HG03565 (cell line): ENCODE data around the gene NNT.

ENCODE experiments used
- ATAC-seq: cut with Tn5 transposase; IDR thresholded peaks from one replicate; pipeline ENCODE4 v1.9.1; 2021; ENCODE audit warnings: mild to moderate bottlenecking, moderate library complexity; ENCODE audit not compliant: unreplicated experiment

Gene NNT

DNA sequence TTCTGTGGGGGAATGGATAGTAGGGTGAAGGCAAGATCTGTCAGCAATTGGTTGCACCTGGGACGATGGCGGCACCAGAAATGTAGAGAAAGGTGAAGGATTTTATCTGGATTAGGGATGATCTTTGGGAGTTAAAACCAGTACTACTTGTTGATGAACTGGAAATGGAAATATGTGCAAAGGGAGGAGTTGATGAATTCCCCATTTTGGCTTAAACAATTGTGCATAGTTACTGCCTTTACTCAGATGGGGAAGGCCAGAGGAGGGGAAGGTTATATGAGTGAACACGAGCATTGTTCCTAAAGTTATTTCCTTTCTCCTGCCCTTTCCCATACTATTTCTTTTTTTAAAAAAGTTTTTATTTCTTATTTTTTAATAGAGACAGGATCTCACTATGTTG, 19.1 kb downstream of the NNT start:
- no peak for ATAC-seq

DNA sequence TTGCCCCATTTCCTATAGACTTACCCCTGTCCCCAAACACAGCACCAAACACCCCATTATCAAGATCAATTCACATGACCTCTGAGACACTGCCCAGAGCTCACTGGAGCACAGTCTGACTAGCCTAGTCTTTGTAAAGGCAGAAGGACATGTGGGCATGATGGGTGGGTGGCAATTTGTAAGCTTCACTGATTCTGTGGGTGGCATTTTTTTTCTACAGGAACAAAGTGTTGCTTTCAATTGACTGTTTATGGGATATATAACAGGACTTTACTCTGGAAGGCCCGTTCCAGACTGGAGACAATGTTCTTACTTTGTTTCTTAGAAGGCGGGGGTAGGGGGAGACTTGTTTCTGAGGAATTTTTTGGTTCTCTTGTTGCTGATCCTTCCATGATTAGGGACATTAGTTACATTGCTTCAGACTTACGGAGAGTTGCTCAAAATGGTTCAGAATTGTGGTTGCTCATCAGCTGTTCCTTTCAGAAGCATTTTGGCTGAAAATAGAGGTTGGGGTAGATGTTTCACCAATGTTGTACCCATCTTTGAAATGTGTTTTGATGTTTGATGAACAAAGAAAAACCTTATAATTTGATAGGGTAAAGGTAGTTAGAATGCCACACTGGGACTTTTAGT, 20.2 kb downstream of the NNT start:
- ATAC-seq = no peak

DNA sequence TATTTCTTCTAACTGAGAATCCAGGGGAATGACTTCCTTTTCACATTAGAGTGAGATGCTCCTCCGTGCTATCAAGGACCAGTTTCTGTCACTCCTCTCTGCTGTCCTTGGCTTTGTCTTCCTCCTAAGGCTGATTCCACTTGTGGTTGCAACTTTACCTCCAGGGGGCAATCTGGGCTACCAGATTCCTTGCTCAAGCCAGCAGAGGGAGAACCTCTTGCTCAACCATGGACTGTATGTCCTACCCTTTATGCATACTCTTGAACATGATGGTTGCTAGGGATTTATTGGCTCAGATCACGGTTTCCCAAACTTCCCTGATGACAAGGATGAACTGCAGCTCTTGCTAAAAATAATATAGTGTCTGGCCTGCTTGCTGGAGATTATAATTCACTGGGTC, 24.0 kb downstream of the NNT start:
- ATAC-seq = no peak

DNA sequence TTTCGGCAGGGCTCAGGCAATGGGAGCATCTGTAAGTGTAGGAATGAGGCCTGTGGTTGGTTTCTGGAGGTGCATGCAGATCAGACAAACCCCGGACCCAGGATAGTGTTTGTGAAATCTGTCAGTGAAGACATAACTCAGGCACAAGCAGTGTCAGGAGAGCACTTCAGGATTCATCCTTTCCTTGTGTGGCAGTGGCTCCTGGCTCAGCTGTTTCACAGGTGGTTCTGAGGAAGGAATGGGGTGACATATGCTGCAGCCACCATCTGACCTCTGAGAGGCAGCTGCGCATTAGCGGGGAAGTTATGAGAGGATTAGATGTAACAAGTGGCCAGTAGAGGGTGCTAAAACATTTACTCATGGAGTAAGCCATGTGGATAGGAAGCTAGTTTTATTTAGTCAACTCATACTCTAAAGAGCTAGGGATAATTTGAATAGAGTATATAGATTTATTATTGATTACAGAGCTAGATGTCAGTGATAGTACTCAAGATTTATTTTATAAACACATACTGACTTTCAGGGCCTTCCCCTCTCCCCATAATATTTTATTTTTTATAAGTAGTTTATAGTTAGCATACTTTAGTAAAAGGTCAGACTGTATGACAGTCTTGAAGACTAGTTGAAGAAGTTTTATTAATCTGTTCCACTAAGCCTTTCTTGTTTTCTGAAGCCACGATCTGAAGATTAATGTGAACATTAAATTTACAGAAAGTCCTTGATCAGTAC, 28.4 kb downstream of the NNT start:
- peak; percentile 90 for ATAC-seq

DNA sequence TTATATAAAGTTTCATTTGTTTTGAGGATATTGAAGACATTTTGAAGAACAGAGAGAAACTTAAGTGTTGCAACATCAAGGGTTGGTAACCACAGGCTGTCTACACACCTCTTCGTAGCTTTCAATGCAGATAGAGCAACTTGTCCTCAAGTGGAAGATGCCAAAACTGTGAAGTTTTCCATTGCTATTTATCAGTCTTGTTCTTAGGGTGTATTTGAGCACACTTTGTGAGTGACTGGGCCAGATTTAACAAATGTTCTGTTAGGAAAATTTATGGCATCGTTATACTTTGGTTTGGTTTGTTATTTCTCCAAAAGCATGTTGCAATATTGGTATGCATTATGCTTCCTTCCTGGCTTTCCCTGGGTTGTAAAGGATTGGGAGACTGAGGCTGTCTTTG, 31.6 kb downstream of the NNT start:
- ATAC-seq = no peak

DNA sequence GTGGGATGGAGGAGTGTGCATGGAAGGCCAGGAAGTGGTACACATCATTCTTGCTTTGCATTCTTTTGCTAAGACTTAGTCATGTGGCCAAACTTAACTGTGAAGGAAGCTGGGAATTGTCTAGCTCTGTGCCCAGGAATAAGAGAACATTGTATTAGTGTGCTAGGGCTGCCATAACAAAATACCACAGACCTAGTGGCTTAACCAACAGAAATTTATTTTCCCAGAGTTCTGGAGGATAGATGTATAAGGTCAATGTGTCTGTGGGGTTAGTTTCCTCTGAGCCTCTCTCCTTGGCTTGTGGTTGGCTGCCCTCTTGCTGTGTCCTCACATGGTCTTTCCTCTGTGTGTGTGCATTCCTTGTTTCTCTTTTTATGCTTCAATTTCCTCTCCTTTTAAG, 32.4 kb downstream of the NNT start:
- ATAC-seq = no peak

DNA sequence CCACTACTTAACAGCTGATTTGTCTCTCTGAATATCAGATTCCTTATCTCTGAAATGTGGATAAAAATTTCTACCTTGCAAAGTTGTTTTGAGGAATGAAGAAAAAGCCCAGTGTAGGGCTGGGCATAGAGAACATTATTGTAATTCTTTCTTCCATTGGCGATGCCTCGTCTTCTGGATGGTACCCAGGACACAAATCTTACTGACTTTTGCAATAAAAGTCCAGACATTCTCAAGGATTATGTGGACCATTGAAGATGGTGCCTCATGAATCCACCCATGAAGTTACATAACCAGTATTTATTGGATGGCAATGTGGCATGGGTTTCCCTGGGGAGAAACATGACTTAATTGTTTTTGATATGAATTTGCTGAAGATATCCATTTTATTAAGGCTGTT, 33.1 kb downstream of the NNT start:
- ATAC-seq = no peak

DNA sequence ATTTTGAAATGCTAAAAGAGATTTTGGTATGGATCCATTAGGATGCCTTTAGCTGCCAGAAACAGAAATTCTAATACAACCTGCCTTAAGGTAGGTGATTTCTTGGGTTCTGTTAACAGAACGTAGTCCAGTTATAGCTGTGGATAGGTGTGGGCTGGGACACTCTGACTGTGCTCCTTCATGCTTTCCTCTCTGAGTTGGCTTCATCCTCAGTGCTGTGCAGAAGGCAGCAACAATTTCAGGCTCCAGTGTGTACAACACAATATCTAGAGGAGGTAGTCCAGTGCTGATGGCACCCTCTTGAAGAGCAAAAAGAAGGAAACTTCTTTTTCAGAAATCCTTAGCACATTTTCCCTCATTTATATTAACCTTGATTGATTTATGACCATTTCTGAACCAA, 34.4 kb downstream of the NNT start:
- no peak for ATAC-seq

DNA sequence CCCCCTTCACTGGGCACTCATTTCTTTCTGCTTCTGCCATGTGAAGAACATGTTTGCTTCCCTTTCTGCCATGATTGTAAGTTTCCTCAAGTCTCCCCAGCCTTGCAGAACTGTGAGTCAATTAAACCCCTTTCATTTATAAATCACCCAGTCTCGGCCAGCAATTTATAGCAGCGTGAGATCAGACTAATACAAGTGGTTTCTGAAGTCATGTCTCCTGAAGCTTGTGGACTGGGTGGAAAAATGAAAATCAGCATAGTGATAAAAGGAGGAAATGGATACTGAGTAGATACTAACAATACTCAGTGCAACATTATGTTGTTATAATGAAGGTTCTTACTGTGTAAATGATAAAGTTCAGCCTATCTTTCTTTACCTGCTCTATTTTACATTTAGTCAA, 35.1 kb downstream of the NNT start:
- no peak for ATAC-seq

DNA sequence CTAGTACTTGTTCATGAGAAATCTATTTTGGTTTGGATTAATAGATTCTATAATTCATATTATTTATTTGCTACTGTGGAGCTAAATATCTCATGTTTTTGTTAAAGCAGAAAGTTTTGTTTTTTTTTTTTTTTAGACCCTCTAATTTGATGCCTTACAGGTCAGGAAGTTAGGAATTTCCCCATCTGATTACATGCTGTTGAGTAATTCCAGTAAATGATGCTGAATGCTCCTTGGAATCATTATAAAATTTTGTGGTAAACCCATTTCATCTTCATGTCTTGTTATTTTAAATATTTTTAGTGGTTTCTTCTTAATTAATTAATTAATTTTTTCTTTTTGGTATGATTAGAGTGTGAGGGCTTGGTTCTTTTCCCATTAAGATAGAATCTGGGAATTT, 35.6 kb downstream of the NNT start:
- no peak for ATAC-seq

DNA sequence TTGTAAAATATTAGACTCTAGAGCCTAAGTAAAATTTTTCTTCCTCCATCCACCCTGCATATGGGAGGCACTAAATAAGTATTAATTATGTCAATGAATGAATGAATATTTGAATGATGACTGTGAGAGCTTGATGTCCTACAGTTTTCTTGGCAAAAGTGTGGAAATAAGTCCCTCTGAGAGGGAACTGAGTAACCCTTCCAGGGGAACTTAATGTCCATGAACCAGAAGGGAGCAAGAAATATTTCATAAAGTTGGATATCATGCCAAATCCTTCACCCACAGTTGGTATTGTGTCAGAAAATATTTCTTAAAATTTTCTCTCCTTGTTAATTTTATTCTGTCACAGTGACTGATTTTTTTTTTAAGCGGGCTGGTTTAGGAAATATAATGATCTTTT, 36.6 kb downstream of the NNT start:
- ATAC-seq = no peak

DNA sequence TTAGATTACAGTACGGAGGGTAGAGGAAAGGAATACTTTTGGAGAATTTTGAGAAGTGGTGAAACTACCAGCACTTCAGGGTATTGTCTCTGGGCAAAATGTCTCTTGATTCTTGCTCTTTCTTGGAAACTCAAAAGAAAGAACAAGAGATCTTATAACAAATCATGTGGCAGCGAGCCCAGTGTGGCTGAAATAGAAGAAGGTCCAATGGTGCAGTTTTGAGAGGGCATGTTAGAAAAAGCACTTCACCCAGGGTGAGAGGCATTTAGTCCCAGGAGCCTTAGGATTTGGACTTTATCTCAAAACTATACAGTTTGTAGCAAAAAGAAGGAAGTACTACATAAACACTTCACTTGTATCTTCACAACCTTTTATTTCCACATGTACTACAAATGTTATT, 39.4 kb downstream of the NNT start:
- ATAC-seq = no peak

DNA sequence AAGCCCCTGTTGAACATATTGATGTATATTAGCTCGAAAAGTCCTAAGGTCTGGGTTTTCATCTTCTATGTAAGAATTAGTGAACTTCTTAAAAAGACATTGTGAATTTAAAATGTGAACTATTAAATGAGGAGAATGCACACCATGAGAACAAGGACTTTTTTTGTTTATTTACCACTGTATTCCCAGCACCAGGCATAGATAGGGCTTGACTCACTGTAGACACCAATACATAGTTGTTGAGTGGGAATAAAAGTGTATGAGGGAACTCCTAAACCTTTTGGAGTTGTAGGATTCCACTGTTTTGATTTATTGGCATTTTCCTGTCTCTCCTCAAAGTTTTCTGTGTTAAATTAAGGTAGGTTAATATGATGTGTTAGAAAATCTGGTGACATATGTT, 40.3 kb downstream of the NNT start:
- no peak for ATAC-seq

DNA sequence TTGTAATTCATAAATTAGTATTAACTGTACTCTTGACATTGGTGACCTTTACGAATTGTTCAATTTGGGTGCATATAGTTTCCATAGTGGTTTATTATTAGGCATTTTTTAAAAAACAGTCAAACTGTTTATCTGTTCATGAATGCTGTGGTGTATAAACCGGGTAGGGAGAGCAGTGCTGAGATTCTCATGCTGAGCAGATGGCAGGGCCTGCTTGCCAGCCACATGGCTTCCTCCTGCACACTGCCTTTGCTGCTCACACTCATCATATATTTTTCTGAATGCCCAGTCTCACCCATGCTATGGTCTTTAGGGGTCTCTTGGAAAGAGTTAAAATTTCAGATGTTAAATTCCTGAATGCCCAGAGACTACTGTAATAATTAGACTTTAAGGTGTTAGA, 40.8 kb downstream of the NNT start:
- ATAC-seq = no peak

DNA sequence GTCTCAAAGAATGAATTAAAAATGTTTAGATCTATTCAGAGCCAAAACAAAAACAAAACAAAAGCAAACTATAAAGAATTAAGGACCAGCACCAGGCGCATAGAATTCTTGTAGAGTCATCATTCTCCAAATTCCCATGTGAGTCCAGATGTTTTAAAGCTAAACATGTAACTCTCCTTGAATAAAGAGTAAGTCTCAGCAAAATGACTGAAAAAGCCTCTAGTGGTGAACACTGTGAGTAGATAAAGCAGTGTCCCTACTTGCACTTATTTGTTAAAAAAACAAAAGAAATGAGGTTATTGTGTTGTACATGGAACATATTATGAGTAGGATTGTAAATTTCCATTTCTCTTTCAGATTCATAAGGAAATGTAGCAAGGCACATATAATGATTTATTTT, 44.0 kb downstream of the NNT start:
- no peak for ATAC-seq

DNA sequence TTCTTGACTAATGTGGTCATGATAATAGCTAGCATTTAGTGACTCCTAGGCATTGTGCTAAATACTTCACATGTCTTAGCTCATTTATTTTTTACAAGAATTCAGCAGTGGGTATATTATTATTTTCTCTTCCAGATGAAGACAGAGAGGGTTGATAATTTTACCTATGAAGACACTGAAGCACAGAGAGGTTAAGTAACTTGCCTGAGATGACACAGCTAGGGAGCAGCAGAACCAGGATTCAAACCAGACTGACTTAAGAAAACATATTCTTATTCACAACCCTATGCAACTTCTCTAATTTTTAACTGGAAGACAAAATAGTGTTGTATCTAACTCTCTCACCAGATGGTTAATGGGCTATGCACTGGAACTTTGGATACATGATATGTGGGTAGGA, 44.8 kb downstream of the NNT start:
- ATAC-seq = no peak

DNA sequence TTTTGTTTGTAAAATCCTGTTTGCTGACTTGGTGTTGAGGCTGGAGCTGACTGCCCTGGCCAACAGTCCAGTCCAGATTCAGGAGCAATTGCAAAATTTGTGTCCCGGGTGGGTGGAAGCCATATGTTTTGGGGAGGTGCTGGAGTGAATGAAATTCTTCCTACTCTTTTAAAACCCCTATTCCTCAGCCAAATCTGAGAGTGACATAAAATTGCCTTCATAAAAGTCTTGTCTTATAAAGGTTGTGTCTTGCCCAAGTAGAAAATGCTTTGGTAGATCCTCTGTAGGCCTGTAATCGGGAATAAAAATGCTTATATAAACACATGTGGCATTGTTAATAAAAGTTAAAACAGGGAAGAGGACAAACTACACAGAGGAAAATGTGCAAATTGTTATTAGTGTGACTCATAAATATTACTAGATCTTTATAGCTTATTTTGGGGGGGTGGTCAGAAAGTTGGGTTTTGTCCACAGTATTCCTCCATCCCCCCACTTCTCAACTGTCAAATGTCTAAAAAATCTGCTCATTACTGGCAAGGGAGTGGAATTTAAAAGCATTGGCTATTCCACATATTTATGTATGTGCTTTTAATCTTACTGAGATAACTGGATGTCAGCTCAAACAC, 45.6 kb downstream of the NNT start:
- no peak for ATAC-seq

DNA sequence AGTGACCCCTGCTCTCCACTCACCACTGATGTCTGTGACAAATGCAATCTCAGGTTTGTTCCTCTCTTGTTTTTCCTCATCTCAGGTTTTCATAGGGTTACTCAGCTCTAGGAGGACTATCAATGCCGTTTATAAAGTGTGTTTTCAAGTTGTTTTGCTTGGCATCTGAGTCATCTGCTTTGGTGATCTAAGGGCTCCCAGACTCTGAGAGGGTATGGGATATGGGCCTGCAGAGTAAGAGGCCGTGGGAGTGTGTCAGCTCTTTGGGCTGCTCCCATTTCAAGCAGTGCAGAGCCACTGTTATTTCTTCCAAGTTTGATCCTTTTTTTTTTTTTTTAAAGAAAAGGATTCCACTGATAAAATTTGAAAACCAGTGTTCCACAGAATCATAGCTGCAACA, 46.3 kb downstream of the NNT start:
- ATAC-seq = no peak

DNA sequence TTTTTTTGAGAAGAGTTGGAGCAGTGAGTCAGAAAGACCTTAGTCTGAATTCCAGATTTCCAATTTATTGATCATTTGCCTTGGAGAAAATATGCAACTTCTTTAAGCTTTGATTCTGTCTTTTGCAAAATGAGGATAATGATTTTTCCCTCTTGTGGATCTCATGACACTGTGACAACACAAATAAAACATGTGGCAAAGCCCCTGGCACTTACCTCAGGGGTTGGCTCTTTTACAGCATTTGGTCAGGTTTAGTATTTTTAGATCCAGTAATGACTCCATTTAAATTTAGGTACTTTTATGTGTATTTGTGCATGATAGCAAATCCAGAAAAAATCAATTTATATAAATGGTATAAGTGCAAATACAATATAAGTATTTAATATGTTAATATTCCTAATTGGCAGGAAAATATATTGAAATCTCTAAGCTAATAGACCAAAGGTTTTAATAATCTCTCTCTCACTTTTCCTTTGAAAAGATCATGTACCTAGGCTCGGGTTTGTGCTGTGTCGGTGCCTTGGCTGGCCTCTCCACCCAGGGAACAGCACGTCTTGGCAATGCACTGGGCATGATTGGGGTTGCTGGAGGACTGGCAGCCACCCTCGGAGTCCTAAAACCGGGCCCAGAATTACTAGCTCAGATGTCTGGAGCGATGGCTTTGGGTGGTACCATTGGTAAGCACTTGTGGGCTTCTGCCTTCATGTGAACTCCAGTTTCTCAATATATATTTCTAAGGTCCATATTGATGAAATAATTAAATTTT, 49.7 kb downstream of the NNT start:
- ATAC-seq = no peak

DNA sequence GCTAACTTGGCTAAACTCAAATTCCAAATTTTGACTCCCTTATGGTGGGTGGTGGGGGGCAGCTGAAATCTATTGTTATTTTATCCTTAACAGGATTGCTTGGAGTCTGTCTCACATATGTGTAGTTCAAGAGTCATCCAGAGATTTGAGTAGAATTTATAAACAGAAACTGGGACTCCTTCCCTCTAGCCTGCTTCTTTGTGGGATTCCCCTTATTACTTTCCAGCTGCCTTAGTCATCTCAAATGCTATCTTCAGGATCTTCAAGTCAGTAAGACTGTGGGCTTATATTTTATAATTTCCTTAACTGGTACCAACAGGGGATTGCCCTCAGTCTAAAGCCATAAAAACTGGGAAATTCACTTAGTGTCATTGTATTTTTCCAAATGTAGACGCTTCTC, 55.5 kb downstream of the NNT start:
- no peak for ATAC-seq

DNA sequence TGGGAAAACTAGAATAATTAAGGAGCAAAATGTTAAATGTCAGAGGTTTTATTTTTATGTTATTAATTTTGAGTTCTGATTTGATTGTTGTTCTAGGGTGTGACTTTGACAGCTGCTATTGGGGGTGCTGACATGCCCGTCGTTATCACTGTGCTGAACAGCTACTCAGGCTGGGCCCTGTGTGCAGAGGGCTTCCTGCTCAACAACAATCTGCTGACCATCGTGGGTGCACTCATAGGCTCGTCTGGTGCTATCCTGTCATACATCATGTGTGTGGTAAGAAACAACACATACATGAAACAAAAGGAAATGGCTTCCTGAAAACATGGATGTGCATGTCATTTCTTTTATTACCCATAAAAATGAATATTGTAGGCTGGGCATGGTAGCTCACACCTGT, 56.1 kb downstream of the NNT start:
- ATAC-seq = no peak

DNA sequence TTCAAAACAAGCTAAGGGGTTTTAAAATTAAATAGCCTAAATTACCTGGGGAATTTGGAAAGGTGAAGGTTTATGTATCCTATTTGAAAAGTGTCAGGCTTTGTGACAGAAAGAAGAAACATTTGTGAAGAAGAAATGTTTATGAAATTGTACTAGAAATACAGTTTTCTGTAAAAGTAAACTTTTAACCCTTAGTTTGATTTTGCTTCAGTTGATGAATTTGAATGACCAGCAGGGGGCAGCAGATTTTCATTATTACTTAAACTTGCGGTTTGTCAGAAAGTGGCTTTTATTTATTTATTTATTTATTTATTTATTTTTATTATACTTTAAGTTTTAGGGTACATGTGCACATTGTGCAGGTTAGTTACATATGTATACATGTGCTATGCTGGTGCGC, 58.1 kb downstream of the NNT start:
- ATAC-seq = no peak
